ENCODE measurements around the gene VAV1. TPM values are rescaled to one million over a fixed set of nuclear protein-coding genes. Genes with fewer than 3 reads are reported as not detected.
A peak's percentile ranks its signal among the peaks of the same experiment; 100 is the strongest.
"Not testable (repeated sequence)": the region's sequence is repeated elsewhere in the genome, so short reads cannot be mapped to it uniquely, and the experiment has no call there.

Gene VAV1
- total and polyA plus RNA-seq, 2 experiments from 2014 or later = not detected

DNA sequence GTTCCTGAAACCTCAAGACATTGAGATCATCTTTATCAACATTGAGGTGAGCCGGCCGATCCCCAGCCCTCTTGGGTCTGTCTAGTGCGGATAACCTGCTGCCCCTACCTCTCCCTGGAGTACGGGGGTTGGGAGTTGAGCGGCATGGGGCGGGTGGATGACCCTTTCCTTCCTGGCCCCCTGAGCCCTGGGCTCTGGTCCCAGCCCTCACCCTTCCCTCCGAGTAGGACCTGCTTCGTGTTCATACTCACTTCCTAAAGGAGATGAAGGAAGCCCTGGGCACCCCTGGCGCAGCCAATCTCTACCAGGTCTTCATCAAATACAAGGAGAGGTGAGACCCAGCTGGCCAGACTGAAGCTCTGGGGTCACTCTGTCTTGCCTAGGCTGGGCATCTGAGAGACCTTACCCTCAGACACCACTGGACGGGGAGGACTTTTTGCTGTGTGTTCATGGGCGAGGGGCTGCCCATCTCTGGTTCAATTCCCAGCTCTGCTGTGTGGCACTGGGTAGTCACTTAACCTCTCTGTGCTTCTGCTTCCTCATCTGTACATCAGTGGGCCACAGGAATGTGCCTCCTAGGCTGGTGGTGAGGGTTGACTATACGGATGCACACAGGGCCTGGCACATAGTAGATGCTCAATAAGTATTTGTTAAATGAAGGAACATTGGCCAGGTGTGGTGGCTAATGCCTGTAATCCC is 52.7 kb downstream of the VAV1 start:
- Histone ChIP-seq H3K4me3 (no peak overlapping the region), H3F3A (ENCODE audit: insufficient read depth) (no peaks in the 10 kb centered on the region), H3K4me1 (ENCODE audit: insufficient read depth) (no peaks in the 10 kb centered on the region), H3K27me3 (replicated peaks; ENCODE audit: insufficient read depth) (no peaks in the 10 kb centered on the region; the same call in 1 of the 2 replicates), H3K27ac (no peak overlapping the region), H3K9me3 (ENCODE audit: low read depth) (no peaks in the 10 kb centered on the region), H3K4me2 (ENCODE audit: unreplicated experiment) (no peak overlapping the region), H3K9ac (no peak overlapping the region), H3K36me3 (ENCODE audit: low read depth) (no peaks in the 10 kb centered on the region), H2AFZ (no peak overlapping the region), H3K79me2 (ENCODE audit: insufficient read depth) (no peaks in the 10 kb centered on the region), H3K9me2 (ENCODE audit: insufficient read depth) (no peaks in the 10 kb centered on the region), H4K20me1 (ENCODE audit: insufficient read depth) (no peaks in the 10 kb centered on the region)
- TF ChIP-seq EZH2 (IDR thresholded peaks at IDR 0.05; ENCODE audit: insufficient read depth, poor library complexity, severe bottlenecking) (no peak), EZH2phosphoT487 (IDR thresholded peaks at IDR 0.05; ENCODE audit: insufficient read depth, low read depth) (no peak)
- in situ Hi-C loops (cut with MboI) = no loop called here
- 64 to 66% methylated on average over 9 to 12 of the region's 12 CpGs for WGBS, 2 experiments (ENCODE audit: low coverage in 1 of 2, low lambda C conversion rate in 2 of 2, missing lambda C conversion rate in 2 of 2)
- DNase-seq = no peak

DNA sequence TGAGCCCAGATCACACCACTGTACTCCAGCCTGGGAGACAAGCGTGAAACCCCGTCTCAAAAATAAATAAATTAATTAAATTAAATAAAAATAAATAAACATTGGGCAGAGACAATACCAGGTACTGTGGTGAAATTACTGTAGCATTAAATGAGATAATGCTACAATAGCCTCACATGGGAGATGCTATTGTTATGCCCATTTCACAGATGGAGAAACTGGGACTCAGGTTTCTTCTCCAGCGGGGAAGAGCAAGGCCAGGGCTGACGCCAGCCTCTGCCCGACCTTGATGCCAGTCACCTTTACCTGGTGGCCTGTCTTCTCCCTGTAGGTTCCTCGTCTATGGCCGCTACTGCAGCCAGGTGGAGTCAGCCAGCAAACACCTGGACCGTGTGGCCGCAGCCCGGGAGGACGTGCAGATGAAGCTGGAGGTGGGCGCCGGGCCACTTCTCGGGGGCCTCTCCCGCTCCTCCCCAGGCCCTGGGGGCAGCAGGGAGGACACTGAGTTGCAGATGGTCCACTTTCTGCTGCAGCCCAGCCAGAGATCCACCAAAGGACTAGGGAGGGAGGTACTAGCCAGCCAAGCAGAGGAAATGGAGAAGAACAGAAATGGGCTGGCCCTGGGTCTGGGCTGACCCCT is 53.9 kb downstream of the VAV1 start:
- Histone ChIP-seq H3K9me3 (ENCODE audit: low read depth) (no peaks in the 10 kb centered on the region), H3K36me3 (ENCODE audit: low read depth) (no peaks in the 10 kb centered on the region), H2AFZ (no peak overlapping the region), H4K20me1 (ENCODE audit: insufficient read depth) (no peaks in the 10 kb centered on the region), H3K27ac (no peak overlapping the region), H3K4me1 (ENCODE audit: insufficient read depth) (no peaks in the 10 kb centered on the region), H3K79me2 (ENCODE audit: insufficient read depth) (no peaks in the 10 kb centered on the region), H3K27me3 (replicated peaks; ENCODE audit: insufficient read depth) (no peaks in the 10 kb centered on the region; the same call in 1 of the 2 replicates), H3K4me3 (no peak overlapping the region), H3K9ac (no peak overlapping the region), H3F3A (ENCODE audit: insufficient read depth) (no peaks in the 10 kb centered on the region), H3K4me2 (ENCODE audit: unreplicated experiment) (no peak overlapping the region), H3K9me2 (ENCODE audit: insufficient read depth) (no peaks in the 10 kb centered on the region)
- WGBS, 2 experiments (ENCODE audit: low coverage in 1 of 2, low lambda C conversion rate in 2 of 2, missing lambda C conversion rate in 2 of 2) = 72 to 74% methylated on average over 15 of the region's 15 CpGs
- TF ChIP-seq EZH2 (IDR thresholded peaks at IDR 0.05; ENCODE audit: insufficient read depth, poor library complexity, severe bottlenecking) (no peak), EZH2phosphoT487 (IDR thresholded peaks at IDR 0.05; ENCODE audit: insufficient read depth, low read depth) (no peak)
- in situ Hi-C loops (cut with MboI) = no loop called here
- DNase-seq = no peak

- no peak overlapping the region for H3K9ac ChIP-seq
- H3F3A ChIP-seq (ENCODE audit: insufficient read depth) = no peaks in the 10 kb centered on the region
- H3K79me2 ChIP-seq (ENCODE audit: insufficient read depth) = no peaks in the 10 kb centered on the region
- H2AFZ ChIP-seq = no peak overlapping the region
- H3K9me2 ChIP-seq (ENCODE audit: insufficient read depth) = no peaks in the 10 kb centered on the region
- in situ Hi-C loops (cut with MboI) = no loop called here
- no peaks in the 10 kb centered on the region for H4K20me1 ChIP-seq (ENCODE audit: insufficient read depth)
- H3K27ac ChIP-seq = no peak overlapping the region
- no peak overlapping the region for H3K4me3 ChIP-seq
- no peaks in the 10 kb centered on the region for H3K9me3 ChIP-seq (ENCODE audit: low read depth)
- no peaks in the 10 kb centered on the region for H3K36me3 ChIP-seq (ENCODE audit: low read depth)
- no peaks in the 10 kb centered on the region for H3K4me1 ChIP-seq (ENCODE audit: insufficient read depth)
- H3K27me3 ChIP-seq (replicated peaks; ENCODE audit: insufficient read depth) = no peaks in the 10 kb centered on the region; the same call in 1 of the 2 replicates
- TF ChIP-seq EZH2 (IDR thresholded peaks at IDR 0.05; ENCODE audit: insufficient read depth, poor library complexity, severe bottlenecking) (no peak), EZH2phosphoT487 (IDR thresholded peaks at IDR 0.05; ENCODE audit: insufficient read depth, low read depth) (no peak)
- WGBS, 2 experiments (ENCODE audit: low coverage in 1 of 2, low lambda C conversion rate in 2 of 2, missing lambda C conversion rate in 2 of 2) = 46 to 53% methylated on average over 14 of the region's 14 CpGs
- no peak for DNase-seq
- no peak overlapping the region for H3K4me2 ChIP-seq (ENCODE audit: unreplicated experiment)
Measured at GRCh38 chr19:6828306-6828697, 55.8 kb downstream of the VAV1 start.

GRCh38 chr19:6828698-6829633 is 56.5 kb downstream of the VAV1 start:
- Histone ChIP-seq H2AFZ (no peak overlapping the region), H4K20me1 (ENCODE audit: insufficient read depth) (no peaks in the 10 kb centered on the region), H3F3A (ENCODE audit: insufficient read depth) (no peaks in the 10 kb centered on the region), H3K79me2 (ENCODE audit: insufficient read depth) (no peaks in the 10 kb centered on the region), H3K36me3 (ENCODE audit: low read depth) (no peaks in the 10 kb centered on the region), H3K27ac (no peak overlapping the region), H3K9me2 (ENCODE audit: insufficient read depth) (no peaks in the 10 kb centered on the region), H3K4me3 (no peak overlapping the region), H3K9me3 (ENCODE audit: low read depth) (no peaks in the 10 kb centered on the region), H3K9ac (no peak overlapping the region), H3K4me1 (ENCODE audit: insufficient read depth) (no peaks in the 10 kb centered on the region), H3K4me2 (ENCODE audit: unreplicated experiment) (no peak overlapping the region), H3K27me3 (replicated peaks; ENCODE audit: insufficient read depth) (no peaks in the 10 kb centered on the region; the same call in 1 of the 2 replicates)
- peak; percentile 10 for DNase-seq
- TF ChIP-seq EZH2phosphoT487 (IDR thresholded peaks at IDR 0.05; ENCODE audit: insufficient read depth, low read depth) (no peak), EZH2 (IDR thresholded peaks at IDR 0.05; ENCODE audit: insufficient read depth, poor library complexity, severe bottlenecking) (no peak)
- WGBS, 2 experiments (ENCODE audit: low coverage in 1 of 2, low lambda C conversion rate in 2 of 2, missing lambda C conversion rate in 2 of 2) = 57 to 67% methylated on average over 16 to 18 of the region's 18 CpGs
- in situ Hi-C loops (cut with MboI) = no loop called here

DNA sequence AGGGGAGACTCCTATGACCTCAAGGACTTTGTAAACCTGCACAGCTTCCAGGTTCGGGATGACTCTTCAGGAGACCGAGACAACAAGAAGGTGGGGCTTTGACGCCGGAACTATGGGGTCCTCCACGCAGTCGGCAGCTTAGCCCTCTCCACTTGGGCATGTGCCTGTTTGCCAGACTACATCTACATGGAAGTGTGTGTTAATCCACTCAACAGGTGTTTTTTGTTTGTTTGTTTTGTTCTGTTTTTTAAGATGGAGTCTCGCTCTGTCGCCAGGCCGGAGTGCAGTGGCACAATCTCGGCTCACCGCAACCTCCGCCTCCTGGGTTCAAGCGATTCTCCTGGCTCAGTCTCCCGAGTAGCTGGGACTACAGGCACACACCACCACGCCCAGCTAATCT is 57.3 kb downstream of the VAV1 start:
- H3K36me3 ChIP-seq (ENCODE audit: low read depth); H2AFZ ChIP-seq; H3K4me2 ChIP-seq (ENCODE audit: unreplicated experiment); H3K4me3 ChIP-seq; H3F3A ChIP-seq (ENCODE audit: insufficient read depth); H3K27ac ChIP-seq; H3K9me2 ChIP-seq (ENCODE audit: insufficient read depth); H3K9me3 ChIP-seq (ENCODE audit: low read depth); H3K4me1 ChIP-seq (ENCODE audit: insufficient read depth); H4K20me1 ChIP-seq (ENCODE audit: insufficient read depth); H3K9ac ChIP-seq; DNase-seq; in situ Hi-C loops (cut with MboI); H3K79me2 ChIP-seq (ENCODE audit: insufficient read depth); H3K27me3 ChIP-seq (replicated peaks; ENCODE audit: insufficient read depth): not testable (repeated sequence)
- 77 to 79% methylated on average over 15 of the region's 15 CpGs for WGBS, 2 experiments (ENCODE audit: low coverage in 1 of 2, low lambda C conversion rate in 2 of 2, missing lambda C conversion rate in 2 of 2)

DNA sequence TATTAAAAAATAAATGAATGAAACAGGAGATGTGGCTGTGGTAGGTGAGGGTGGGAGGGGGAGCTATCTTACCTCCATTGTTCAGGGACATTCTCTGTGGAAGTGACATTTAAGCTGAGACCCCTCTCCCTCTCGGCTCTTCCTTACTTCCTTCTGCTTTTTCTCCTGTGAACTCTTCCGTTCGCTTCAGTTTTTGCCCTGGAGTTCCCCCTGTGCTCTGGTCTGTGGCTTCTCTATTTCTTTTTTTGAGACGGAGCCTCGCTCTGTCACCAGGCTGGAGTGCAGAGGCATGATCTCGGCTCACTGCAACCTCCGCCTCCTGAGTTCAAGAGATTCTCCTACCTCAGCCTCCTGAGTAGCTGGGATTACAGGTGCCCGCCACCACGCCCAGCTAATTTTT is 58.6 kb downstream of the VAV1 start:
- in situ Hi-C loops (cut with MboI); H3K4me1 ChIP-seq (ENCODE audit: insufficient read depth); H3K9me3 ChIP-seq (ENCODE audit: low read depth); H3K27ac ChIP-seq; H2AFZ ChIP-seq; H3K4me3 ChIP-seq; H3K36me3 ChIP-seq (ENCODE audit: low read depth); H3K9ac ChIP-seq; H3K27me3 ChIP-seq (replicated peaks; ENCODE audit: insufficient read depth); H3F3A ChIP-seq (ENCODE audit: insufficient read depth); H3K4me2 ChIP-seq (ENCODE audit: unreplicated experiment); H3K79me2 ChIP-seq (ENCODE audit: insufficient read depth); H4K20me1 ChIP-seq (ENCODE audit: insufficient read depth); H3K9me2 ChIP-seq (ENCODE audit: insufficient read depth); DNase-seq: not testable (repeated sequence)
- 53 to 63% methylated on average over 9 of the region's 9 CpGs for WGBS, 2 experiments (ENCODE audit: low coverage in 1 of 2, low lambda C conversion rate in 2 of 2, missing lambda C conversion rate in 2 of 2)
